Measurements from ENCODE around the gene CXADR. TPM values are rescaled to one million over a fixed set of nuclear protein-coding genes. Genes with fewer than 3 reads are reported as not detected.

CXADR gene
- total and polyA plus RNA-seq, 5 donors: 7.3 to 22.5 (median 18.2) TPM

- ATAC-seq (no peak), DNase-seq (no peak)
- Histone ChIP-seq H3K4me3 (ENCODE audit: low read length) (no peak overlapping the region), H3K27ac (ENCODE audit: low read length) (no peak overlapping the region), H3K9me3 (ENCODE audit: control insufficient read depth, low read length) (no peaks in the 10 kb centered on the region), H3K27me3 (ENCODE audit: control insufficient read depth, insufficient read depth) (no peaks in the 10 kb centered on the region), H3K4me1 (ENCODE audit: control insufficient read depth, insufficient read depth, low read length) (no peaks in the 10 kb centered on the region)
- intact Hi-C loops (cut with DNase I): no loop called here
- 92% methylated on average over 6 of the region's 6 CpGs for WGBS
Measured at GRCh38 chr21:17524635-17525034, 11.8 kb downstream of the CXADR start.

- intact Hi-C loops (cut with DNase I): no loop called here
- Histone ChIP-seq H3K4me3 (ENCODE audit: low read length) (no peak overlapping the region), H3K27me3 (ENCODE audit: control insufficient read depth, insufficient read depth) (no peaks in the 10 kb centered on the region), H3K27ac (ENCODE audit: low read length) (no peak overlapping the region), H3K9me3 (ENCODE audit: control insufficient read depth, low read length) (no peaks in the 10 kb centered on the region), H3K4me1 (ENCODE audit: control insufficient read depth, insufficient read depth, low read length) (no peaks in the 10 kb centered on the region)
- DNase-seq: no peak
- no peak for ATAC-seq
- 82% methylated on average over 3 of the region's 3 CpGs for WGBS
Measured at GRCh38 chr21:17526776-17527175, 13.9 kb downstream of the CXADR start.

GRCh38 chr21:17527240-17527639 lies 14.4 kb downstream of the CXADR start:
- no peak for DNase-seq

GRCh38 chr21:17527711-17528110 lies 14.9 kb downstream of the CXADR start:
- DNase-seq (no peak), ATAC-seq (no peak)
- Histone ChIP-seq H3K4me3 (ENCODE audit: low read length) (no peak overlapping the region), H3K27me3 (ENCODE audit: control insufficient read depth, insufficient read depth) (no peaks in the 10 kb centered on the region), H3K9me3 (ENCODE audit: control insufficient read depth, low read length) (no peaks in the 10 kb centered on the region), H3K27ac (ENCODE audit: low read length) (no peak overlapping the region), H3K4me1 (ENCODE audit: control insufficient read depth, insufficient read depth, low read length) (no peaks in the 10 kb centered on the region)
- intact Hi-C loops (cut with DNase I): no loop called here
- WGBS: 52% methylated on average over 5 of the region's 5 CpGs

More at GRCh38 chr21:17527240-17527639, 14.4 kb downstream of the CXADR start:
- WGBS: 44% methylated on average over 2 of the region's 2 CpGs
- peak; percentile 50 to 56 for ATAC-seq
- Histone ChIP-seq H3K9me3 (ENCODE audit: control insufficient read depth, low read length) (no peaks in the 10 kb centered on the region), H3K4me3 (ENCODE audit: low read length) (no peak overlapping the region), H3K27me3 (ENCODE audit: control insufficient read depth, insufficient read depth) (no peaks in the 10 kb centered on the region), H3K27ac (ENCODE audit: low read length) (no peak overlapping the region), H3K4me1 (ENCODE audit: control insufficient read depth, insufficient read depth, low read length) (no peaks in the 10 kb centered on the region)
- intact Hi-C loops (cut with DNase I): no loop called here

GRCh38 chr21:17529648-17530047 lies 16.8 kb downstream of the CXADR start:
- no peaks in the 10 kb centered on the region for H3K27me3 ChIP-seq (ENCODE audit: control insufficient read depth, insufficient read depth)
- 92% methylated on average over 5 of the region's 5 CpGs for WGBS
- H3K9me3 ChIP-seq (ENCODE audit: control insufficient read depth, low read length): no peaks in the 10 kb centered on the region
- H3K27ac ChIP-seq (ENCODE audit: low read length): no peak overlapping the region
- intact Hi-C loops (cut with DNase I): no loop called here
- no peak for DNase-seq
- H3K4me3 ChIP-seq (ENCODE audit: low read length): no peak overlapping the region
- ATAC-seq: no peak
- H3K4me1 ChIP-seq (ENCODE audit: control insufficient read depth, insufficient read depth, low read length): no peaks in the 10 kb centered on the region

- WGBS: 74% methylated on average over 3 of the region's 3 CpGs
- DNase-seq (no peak), ATAC-seq (no peak)
- Histone ChIP-seq H3K27me3 (ENCODE audit: control insufficient read depth, insufficient read depth) (no peaks in the 10 kb centered on the region), H3K4me1 (ENCODE audit: control insufficient read depth, insufficient read depth, low read length) (no peaks in the 10 kb centered on the region), H3K27ac (ENCODE audit: low read length) (no peak overlapping the region), H3K9me3 (ENCODE audit: control insufficient read depth, low read length) (no peaks in the 10 kb centered on the region), H3K4me3 (ENCODE audit: low read length) (no peak overlapping the region)
- intact Hi-C loops (cut with DNase I): no loop called here
Measured at GRCh38 chr21:17532292-17532691, 19.4 kb downstream of the CXADR start.

- H3K27ac ChIP-seq (ENCODE audit: low read length): no peak overlapping the region
- intact Hi-C loops (cut with DNase I): no loop called here
- DNase-seq: no peak
- H3K27me3 ChIP-seq (ENCODE audit: control insufficient read depth, insufficient read depth): no peaks in the 10 kb centered on the region
- peak; percentile 41 to 44 for ATAC-seq
- H3K4me3 ChIP-seq (ENCODE audit: low read length): no peak overlapping the region
- WGBS: 53% methylated on average over 3 of the region's 3 CpGs
- no peaks in the 10 kb centered on the region for H3K4me1 ChIP-seq (ENCODE audit: control insufficient read depth, insufficient read depth, low read length)
- no peaks in the 10 kb centered on the region for H3K9me3 ChIP-seq (ENCODE audit: control insufficient read depth, low read length)
Measured at GRCh38 chr21:17536381-17536780, 23.5 kb downstream of the CXADR start.

GRCh38 chr21:17537299-17537698 lies 24.5 kb downstream of the CXADR start:
- Histone ChIP-seq H3K4me1 (ENCODE audit: control insufficient read depth, insufficient read depth, low read length) (no peaks in the 10 kb centered on the region), H3K27me3 (ENCODE audit: control insufficient read depth, insufficient read depth) (no peaks in the 10 kb centered on the region), H3K4me3 (ENCODE audit: low read length) (no peak overlapping the region), H3K9me3 (ENCODE audit: control insufficient read depth, low read length) (no peaks in the 10 kb centered on the region), H3K27ac (ENCODE audit: low read length) (no peak overlapping the region)
- no peak for ATAC-seq
- 64% methylated on average over 2 of the region's 2 CpGs for WGBS
- no peak for DNase-seq
- intact Hi-C loops (cut with DNase I): no loop called here

GRCh38 chr21:17538576-17538975 lies 25.7 kb downstream of the CXADR start:
- Histone ChIP-seq H3K27ac (ENCODE audit: low read length) (no peak overlapping the region), H3K27me3 (ENCODE audit: control insufficient read depth, insufficient read depth) (no peaks in the 10 kb centered on the region), H3K4me3 (ENCODE audit: low read length) (no peak overlapping the region), H3K9me3 (ENCODE audit: control insufficient read depth, low read length) (no peaks in the 10 kb centered on the region), H3K4me1 (ENCODE audit: control insufficient read depth, insufficient read depth, low read length) (no peaks in the 10 kb centered on the region)
- intact Hi-C loops (cut with DNase I): no loop called here
- DNase-seq (no peak), ATAC-seq (no peak)
- 74% methylated on average over 2 of the region's 2 CpGs for WGBS

- Histone ChIP-seq H3K4me3 (ENCODE audit: low read length) (no peak overlapping the region), H3K4me1 (ENCODE audit: control insufficient read depth, insufficient read depth, low read length) (no peaks in the 10 kb centered on the region), H3K27me3 (ENCODE audit: control insufficient read depth, insufficient read depth) (no peaks in the 10 kb centered on the region), H3K9me3 (ENCODE audit: control insufficient read depth, low read length) (no peaks in the 10 kb centered on the region), H3K27ac (ENCODE audit: low read length) (no peak overlapping the region)
- intact Hi-C loops (cut with DNase I): no loop called here
- ATAC-seq (no peak), DNase-seq (no peak)
- WGBS: 56% methylated on average over 1 of the region's 1 CpG
Measured at GRCh38 chr21:17539323-17539722, 26.5 kb downstream of the CXADR start.

GRCh38 chr21:17539743-17540341 lies 27.0 kb downstream of the CXADR start:
- H3K4me3 ChIP-seq (ENCODE audit: low read length): no peak overlapping the region
- intact Hi-C loops (cut with DNase I): no loop called here
- 80% methylated on average over 9 of the region's 9 CpGs for WGBS
- H3K27ac ChIP-seq (ENCODE audit: low read length): no peak overlapping the region
- no peaks in the 10 kb centered on the region for H3K27me3 ChIP-seq (ENCODE audit: control insufficient read depth, insufficient read depth)
- H3K9me3 ChIP-seq (ENCODE audit: control insufficient read depth, low read length): no peaks in the 10 kb centered on the region
- DNase-seq (no peak), ATAC-seq (peak; percentile 47 to 54)
- H3K4me1 ChIP-seq (ENCODE audit: control insufficient read depth, insufficient read depth, low read length): no peaks in the 10 kb centered on the region

- no peaks in the 10 kb centered on the region for H3K27me3 ChIP-seq (ENCODE audit: control insufficient read depth, insufficient read depth)
- H3K9me3 ChIP-seq (ENCODE audit: control insufficient read depth, low read length): no peaks in the 10 kb centered on the region
- ATAC-seq: peak in 1 of 2 donors; percentile 44
- H3K27ac ChIP-seq (ENCODE audit: low read length): no peak overlapping the region
- intact Hi-C loops (cut with DNase I): no loop called here
- WGBS: 57% methylated on average over 4 of the region's 4 CpGs
- no peaks in the 10 kb centered on the region for H3K4me1 ChIP-seq (ENCODE audit: control insufficient read depth, insufficient read depth, low read length)
- H3K4me3 ChIP-seq (ENCODE audit: low read length): no peak overlapping the region
- no peak for DNase-seq
Measured at GRCh38 chr21:17540530-17540929, 27.7 kb downstream of the CXADR start.
